H1 (cell line): Measurements from ENCODE around the gene SEMA3A. TPM values are rescaled to one million over a fixed set of nuclear protein-coding genes. Genes with fewer than 3 reads are reported as not detected.

Experiments used
- CTCF ChIA-PET: fragments of 300-600 bp; sonication (Branson Sonifier 250); formaldehyde crosslinking; loops from one replicate; lab custom pipeline; 2021; ENCODE audit not compliant: partially characterized antibody; lab: Charles Lee
- POLR2A ChIA-PET: fragments of 300-600 bp; sonication (Branson Sonifier 250); formaldehyde crosslinking; loops from one replicate; lab custom pipeline; 2021; ENCODE audit warnings: inconsistent platforms; ENCODE audit not compliant: partially characterized antibody; lab: Charles Lee
- DNase-seq, 2 experiments: peaks; one replicate each; pipeline versions ENCODE4 v3.0.0 to v3.0.0-alpha.2; 2010 to 2022; ENCODE audit warnings: low spot score in 2 of 2, low read depth in 1 of 2, mixed read lengths in 1 of 2
- FAIRE-seq: peaks from 2 replicates; lab custom pipeline; 2011; peaks lifted over from hg19 to GRCh38; lab: Jason Lieb, UNC
- H2AFZ ChIP-seq: 2 replicates; pipeline ENCODE4 v1.8.1; 2012; ENCODE audit warnings: low read length, inconsistent platforms
- H2AK5ac ChIP-seq: 2 replicates; pipeline ENCODE4 v1.6.1; 2013; ENCODE audit warnings: low read depth, low read length
- H2BK120ac ChIP-seq: replicated peaks from 2 replicates; pipeline ENCODE3; 2013; ENCODE audit warnings: low read depth, low read length, inconsistent platforms
- H2BK12ac ChIP-seq: 2 replicates; pipeline ENCODE4 v1.6.1; 2013; ENCODE audit warnings: low read depth, low read length
- H2BK15ac ChIP-seq: 2 replicates; pipeline ENCODE4 v1.6.1; 2013; ENCODE audit warnings: low read length
- H2BK20ac ChIP-seq: 2 replicates; pipeline ENCODE4 v1.6.1; 2013; ENCODE audit warnings: low read length
- H2BK5ac ChIP-seq: 2 replicates; pipeline ENCODE4 v1.6.1; 2013; ENCODE audit warnings: low read depth, low read length
- H3K14ac ChIP-seq: 2 replicates; pipeline ENCODE4 v1.6.1; 2013; ENCODE audit warnings: inconsistent platforms; ENCODE audit not compliant: insufficient read length
- H3K18ac ChIP-seq: 2 replicates; pipeline ENCODE4 v1.6.1; 2013; ENCODE audit warnings: low read length; ENCODE audit errors: extremely low read depth
- H3K23ac ChIP-seq: 2 replicates; pipeline ENCODE4 v1.6.1; 2013; ENCODE audit warnings: inconsistent platforms; ENCODE audit not compliant: insufficient read length
- H3K23me2 ChIP-seq: 2 replicates; pipeline ENCODE4 v1.6.1; 2013; ENCODE audit warnings: low read depth, low read length
- H3K27ac ChIP-seq: 2 replicates; pipeline ENCODE4 v1.6.1; 2011; ENCODE audit warnings: low read depth, low read length, inconsistent platforms
- H3K27me3 ChIP-seq, 4 experiments: replicated peaks in 1 of 4; 1 replicate in 1 of 4; 2 replicates in 3 of 4; pipeline versions ENCODE4 v1.6.1 to v1.8.1; 2011 to 2013; ENCODE audit warnings: low read length in 3 of 4, mild to moderate bottlenecking in 3 of 4, inconsistent platforms in 2 of 4, mixed read lengths in 2 of 4, moderate library complexity in 1 of 4; ENCODE audit not compliant: control insufficient read depth in 3 of 4, insufficient read depth in 3 of 4; ENCODE audit errors: extremely low read depth in 1 of 4
- H3K36me3 ChIP-seq, 4 experiments: 2 replicates each; pipeline versions ENCODE4 v1.6.1 to v1.8.1; 2011 to 2013; ENCODE audit warnings: mild to moderate bottlenecking in 4 of 4, low read length in 3 of 4, moderate library complexity in 2 of 4, control low read depth in 1 of 4, inconsistent platforms in 1 of 4; ENCODE audit not compliant: insufficient read depth in 4 of 4, control insufficient read depth in 2 of 4
- H3K4ac ChIP-seq: replicated peaks from 2 replicates; pipeline ENCODE3; 2013; ENCODE audit warnings: low read length, low read depth, mixed read lengths, inconsistent platforms; ENCODE audit not compliant: insufficient read length
- H3K4me1 ChIP-seq, 4 experiments: replicated peaks in 1 of 4; 1 replicate in 1 of 4; 2 replicates in 3 of 4; pipeline versions ENCODE4 v1.6.1 to v1.8.1; 2011 to 2013; ENCODE audit warnings: low read length in 3 of 4, inconsistent platforms in 2 of 4, mixed read lengths in 1 of 4; ENCODE audit not compliant: insufficient read depth in 4 of 4, control insufficient read depth in 3 of 4
- H3K4me2 ChIP-seq, 2 experiments: 2 replicates each; pipeline versions ENCODE4 v1.6.1 to v1.8.1; 2011 to 2013; ENCODE audit warnings: low read depth in 2 of 2, low read length in 2 of 2, control low read depth in 1 of 2, inconsistent platforms in 1 of 2, mild to moderate bottlenecking in 1 of 2; ENCODE audit not compliant: insufficient read depth in 1 of 2
- H3K4me3 ChIP-seq, 4 experiments: fragments of 200-600, 300-600 bp in 1 of 4; sonication (generic), shearing (Covaris generic), sonication (Bioruptor Twin) in 1 of 4; 2 replicates each; pipeline versions ENCODE4 v1.5.1 to v1.8.1; 2011 to 2016; ENCODE audit warnings: low read length in 4 of 4, low read depth in 3 of 4, control low read depth in 2 of 4, inconsistent platforms in 2 of 4, mild to moderate bottlenecking in 2 of 4, mixed read lengths in 1 of 4, moderate library complexity in 1 of 4; ENCODE audit not compliant: insufficient read depth in 2 of 4; ENCODE audit errors: extremely low read depth in 1 of 4
- H3K56ac ChIP-seq: replicated peaks from 2 replicates; pipeline ENCODE3; 2013; ENCODE audit warnings: low read depth, mild to moderate bottlenecking, mixed read lengths, low read length, inconsistent platforms; ENCODE audit not compliant: insufficient read length
- H3K79me1 ChIP-seq: 2 replicates; pipeline ENCODE4 v1.6.1; 2013; ENCODE audit warnings: low read depth, low read length, control low read depth
- H3K79me2 ChIP-seq, 2 experiments: 2 replicates each; pipeline versions ENCODE4 v1.6.1 to v1.8.1; 2012 to 2013; ENCODE audit warnings: low read length in 2 of 2, mild to moderate bottlenecking in 2 of 2, inconsistent platforms in 1 of 2; ENCODE audit not compliant: insufficient read depth in 2 of 2, control insufficient read depth in 1 of 2
- H3K9ac ChIP-seq, 4 experiments: replicated peaks in 1 of 4; 1 replicate in 1 of 4; 2 replicates in 3 of 4; pipeline versions ENCODE4 v1.6.1 to v1.8.1; 2011 to 2013; ENCODE audit warnings: low read depth in 3 of 4, low read length in 3 of 4, control low read depth in 2 of 4, mild to moderate bottlenecking in 2 of 4, moderate library complexity in 2 of 4, inconsistent platforms in 1 of 4; ENCODE audit errors: extremely low read depth in 1 of 4
- H3K9me3 ChIP-seq, 2 experiments: 2 replicates each; pipeline versions ENCODE4 v1.6.1 to v1.8.1; 2012 to 2013; ENCODE audit warnings: mild to moderate bottlenecking in 2 of 2, moderate library complexity in 2 of 2, control low read depth in 1 of 2, inconsistent platforms in 1 of 2, low read depth in 1 of 2, low read length in 1 of 2, mixed read lengths in 1 of 2; ENCODE audit not compliant: insufficient read depth in 2 of 2
- H4K20me1 ChIP-seq, 2 experiments: replicated peaks in 1 of 2; 2 replicates each; pipeline versions ENCODE3 to v1.8.1; 2011 to 2013; ENCODE audit warnings: inconsistent platforms in 2 of 2, low read length in 2 of 2, mild to moderate bottlenecking in 1 of 2; ENCODE audit not compliant: insufficient read depth in 2 of 2, control insufficient read depth in 1 of 2
- H4K5ac ChIP-seq: 2 replicates; pipeline ENCODE4 v1.6.1; 2013; ENCODE audit warnings: low read length, low read depth, mixed read lengths, inconsistent platforms; ENCODE audit not compliant: insufficient read length
- H4K8ac ChIP-seq: 2 replicates; pipeline ENCODE4 v1.8.0; 2013; ENCODE audit warnings: mild to moderate bottlenecking, moderate library complexity, low read length, inconsistent platforms; ENCODE audit not compliant: insufficient read depth; ENCODE audit errors: extremely low read depth
- H4K91ac ChIP-seq: replicated peaks from 2 replicates; pipeline ENCODE3; 2013; ENCODE audit warnings: low read length, mixed read lengths, inconsistent platforms; ENCODE audit not compliant: insufficient read length
- JUN ChIP-seq: IDR thresholded peaks from 2 replicates; pipeline ENCODE4 v1.6.1; 2011; ENCODE audit warnings: low read depth, mild to moderate bottlenecking, improper control_type of control experiment, low read length
- WGBS, 2 experiments: shearing (Covaris generic) in 1 of 2; methylation state at CpG; one replicate each; pipeline versions ENCODE4 v1.1.6 to v1.1.7; 2013 to 2015; ENCODE audit warnings: low lambda C conversion rate in 2 of 2, mixed read lengths in 2 of 2, inconsistent platforms in 1 of 2, low coverage in 1 of 2, missing lambda C conversion rate in 1 of 2; ENCODE audit not compliant: insufficient replicate concordance in 2 of 2, insufficient coverage in 1 of 2, insufficient read length in 1 of 2; ENCODE audit errors: extremely low coverage in 1 of 2, missing lambda C conversion rate in 1 of 2; 5-methylcytosine and 5-hydroxymethylcytosine counted together
- polyA plus RNA-seq, 7 experiments: library from polyadenylated mRNA; depleted of rRNA in 3 of 7; stranded (reverse) in 5 of 7; unstranded in 2 of 7; fragments of >200 nt in 5 of 7; fragments of 200-250 nt in 2 of 7; gene quantifications; 1 replicate in 5 of 7; 2 replicates in 1 of 7; 4 replicates in 1 of 7; pipeline versions ENCODE4 v1.2.1 to v1.2.3, GENCODE V29; 2011 to 2013; ENCODE audit warnings: missing spikeins in 2 of 7, mixed read lengths in 2 of 7
- total RNA-seq: library from RNA; stranded (reverse); fragmentation: NEBNext Ultra II Directional; extraction: Animal tissue kit (Norgen Biotek cat#: 25700); gene quantifications from 2 replicates; pipeline ENCODE4 v1.2.1, GENCODE V29; 2021

Gene SEMA3A
- total and polyA plus RNA-seq, 2 of the 8 experiments (the other 6 are each of a cell fraction or from before 2014, with no cell fraction given), result 8.1 to 45.9 TPM

DNA sequence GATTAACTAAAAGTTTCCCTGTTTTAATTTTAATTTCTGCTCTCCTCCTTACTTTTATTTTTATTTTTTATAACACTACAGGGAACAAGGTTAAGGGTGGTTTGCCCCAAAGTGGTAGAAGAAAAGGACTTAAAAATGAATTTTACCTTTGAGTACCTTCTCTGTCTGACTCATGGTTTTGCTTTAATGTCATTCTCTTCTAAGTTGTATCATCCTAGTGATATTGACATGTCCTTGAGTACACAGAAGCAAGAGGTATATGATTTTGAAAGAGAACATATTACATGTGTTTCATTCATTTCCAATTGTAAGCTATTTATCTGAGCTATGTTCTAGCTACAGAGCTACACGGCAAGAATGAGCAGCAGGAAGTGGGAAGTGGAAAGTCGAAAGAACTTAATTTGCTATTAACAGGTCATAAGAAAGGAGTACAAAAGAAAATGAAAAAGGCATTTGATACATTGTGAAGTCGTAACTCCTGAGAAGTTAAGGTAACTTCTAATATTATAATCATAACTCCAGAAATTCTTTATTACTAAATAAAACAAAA is 112.5 kb downstream of the SEMA3A start:
- Histone ChIP-seq H4K20me1 (no peaks in the 10 kb centered on the region), H4K5ac (no peak overlapping the region), H3K18ac (no peak overlapping the region), H2BK5ac (no peak overlapping the region), H3K23me2 (no peaks in the 10 kb centered on the region), H3K4me2 (no peak overlapping the region), H3K4ac (no peak overlapping the region), H3K9ac (no peak overlapping the region), H4K8ac (no peak overlapping the region), H2BK120ac (no peak overlapping the region), H4K91ac (no peak overlapping the region), H3K14ac (no peak overlapping the region), H3K27ac (no peak overlapping the region), H3K9me3 (no peaks in the 10 kb centered on the region), H2BK15ac (no peak overlapping the region), H2BK12ac (no peak overlapping the region), H3K79me1 (no peaks in the 10 kb centered on the region), H3K23ac (no peak overlapping the region), H2AK5ac (no peak overlapping the region), H2BK20ac (no peak overlapping the region), H3K27me3 (no peaks in the 10 kb centered on the region), H3K4me3 (no peak overlapping the region), H3K4me1 (peaks cover 0 to 2% (median 0%) of the 10 kb centered on the region in 4 experiments; a peak in 1 of 7 replicates), H3K36me3 (no peaks in the 10 kb centered on the region), H3K79me2 (no peaks in the 10 kb centered on the region; a peak in 1 of 4 replicates), H3K56ac (no peak overlapping the region), H2AFZ (no peak overlapping the region)
- 92% methylated on average over 3 of the region's 3 CpGs; no CpG with 5 or more reads in 1 of the 2 experiments for WGBS, 2 experiments
- POLR2A ChIA-PET, result no interaction called here
- CTCF ChIA-PET, result no interaction called here
- TF ChIP-seq JUN, result no peak
- no peak for DNase-seq
- no peak for FAIRE-seq
